BLaER1 treated with 17β-estradiol and CSF1 and Interleukin-3, amounts not matched to agents 10 nM and 100 nM (cell line): ENCODE data around the gene KRABD2.

ENCODE experiments used
- H3K27ac ChIP-seq, 11 experiments: shearing (Covaris generic); formaldehyde crosslinking; 2 replicates each; pipeline ENCODE4 v1.8.1; 2022
- H3K27me3 ChIP-seq, 11 experiments: shearing (Covaris generic); formaldehyde crosslinking; 2 replicates each; pipeline ENCODE4 v1.8.1; 2022
- H3K36me3 ChIP-seq, 11 experiments: shearing (Covaris generic); formaldehyde crosslinking; 2 replicates each; pipeline ENCODE4 v1.8.1; 2022
- H3K4me1 ChIP-seq, 10 experiments: shearing (Covaris generic); formaldehyde crosslinking; 2 replicates each; pipeline ENCODE4 v1.8.1; 2022
- H3K4me2 ChIP-seq, 11 experiments: shearing (Covaris generic); formaldehyde crosslinking; 2 replicates each; pipeline ENCODE4 v1.8.1; 2022
- H3K4me3 ChIP-seq, 10 experiments: shearing (Covaris generic); formaldehyde crosslinking; 2 replicates each; pipeline ENCODE4 v1.8.1; 2022
- H3K9ac ChIP-seq, 11 experiments: shearing (Covaris generic); formaldehyde crosslinking; 2 replicates each; pipeline ENCODE4 v1.8.1; 2022
- H3K9me3 ChIP-seq, 11 experiments: shearing (Covaris generic); formaldehyde crosslinking; replicated peaks in 1 of 11; 2 replicates each; pipeline ENCODE4 v1.8.1; 2022
- H4K20me1 ChIP-seq, 11 experiments: shearing (Covaris generic); formaldehyde crosslinking; 2 replicates each; pipeline ENCODE4 v1.8.1; 2022
- Cebpa-rat ChIP-seq, 11 experiments: shearing (Covaris generic); IDR thresholded peaks; 2 replicates each; pipeline ENCODE4 v1.8.1; 2022

The KRABD2 gene

DNA sequence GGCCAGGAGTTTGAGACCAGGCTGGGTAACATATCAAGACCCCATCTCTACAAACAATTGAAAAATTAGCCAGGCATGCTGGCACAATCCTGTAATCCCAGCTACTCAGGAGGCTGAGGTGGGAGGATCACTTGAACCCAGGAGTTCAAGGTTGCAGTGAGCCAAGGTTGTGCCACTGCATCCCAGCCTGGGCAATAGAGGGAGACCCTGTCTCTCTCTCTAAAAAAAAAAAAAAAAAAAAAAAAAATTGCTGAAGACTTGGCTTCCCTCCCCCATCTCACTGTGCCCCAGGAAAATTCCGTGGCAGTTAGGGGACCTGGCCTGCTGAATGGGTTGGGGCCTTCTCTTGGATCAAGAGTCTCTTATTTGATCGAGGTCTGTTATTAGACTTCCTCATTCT, 37.0 kb downstream of the KRABD2 start, which contains the start of gene ODF4:
ODF4 (plus strand) TSS at position 301 of the 400 bp plus-strand sequence. CDS start 212 bp downstream, outside the sequence.
- no peaks in the 10 kb centered on the region for H4K20me1 ChIP-seq
- peaks cover 0 to 8% (median 2%) of the 10 kb centered on the region in 10 experiments; a peak in 3 of 20 replicates for H3K4me1 ChIP-seq
- no peak for TF ChIP-seq Cebpa-rat (IDR thresholded peaks at IDR 0.05)
- H3K4me3 ChIP-seq, result no peak within 1 kb of the TSS
- no peak within 1 kb of the TSS for H3K27ac ChIP-seq
- no peak within 1 kb of the TSS for H3K9ac ChIP-seq
- no peak within 1 kb of the TSS for H3K4me2 ChIP-seq
- H3K9me3 ChIP-seq, result no peaks in the 10 kb centered on the region
- H3K27me3 ChIP-seq, result no peaks in the 10 kb centered on the region
- H3K36me3 ChIP-seq, result no peaks in the 10 kb centered on the region

GRCh38 chr17:8338753-8339140, 37.8 kb downstream of the KRABD2 start:
- Histone ChIP-seq H4K20me1 (no peaks in the 10 kb centered on the region), H3K27me3 (no peaks in the 10 kb centered on the region), H3K9me3 (no peaks in the 10 kb centered on the region), H3K4me2 (no peak overlapping the region), H3K36me3 (no peaks in the 10 kb centered on the region), H3K4me1 (peaks cover 0 to 8% (median 2%) of the 10 kb centered on the region in 10 experiments; a peak in 3 of 20 replicates), H3K4me3 (no peak overlapping the region), H3K9ac (no peak overlapping the region), H3K27ac (no peak overlapping the region)
- TF ChIP-seq Cebpa-rat (IDR thresholded peaks at IDR 0.05), result no peak

GRCh38 chr17:8337802-8338752, 38.4 kb downstream of the KRABD2 start:
- Histone ChIP-seq H3K27me3 (no peaks in the 10 kb centered on the region), H3K27ac (no peak overlapping the region), H3K4me1 (peaks cover 0 to 8% (median 2%) of the 10 kb centered on the region in 10 experiments; a peak in 3 of 20 replicates), H3K4me2 (peak overlapping the region in 4 of 11 experiments; percentile 1 to 36 (median 26); a peak in 7 of 22 replicates), H3K4me3 (no peak overlapping the region), H3K36me3 (no peaks in the 10 kb centered on the region), H4K20me1 (no peaks in the 10 kb centered on the region), H3K9me3 (no peaks in the 10 kb centered on the region), H3K9ac (no peak overlapping the region)
- no peak for TF ChIP-seq Cebpa-rat (IDR thresholded peaks at IDR 0.05)

- Histone ChIP-seq H3K27ac (no peak overlapping the region), H3K4me3 (no peak overlapping the region), H3K4me1 (peaks cover 0 to 7% (median 2%) of the 10 kb centered on the region in 10 experiments; a peak in 3 of 20 replicates), H3K4me2 (no peak overlapping the region), H3K36me3 (no peaks in the 10 kb centered on the region), H4K20me1 (no peaks in the 10 kb centered on the region), H3K9me3 (no peaks in the 10 kb centered on the region), H3K9ac (no peak overlapping the region), H3K27me3 (peaks cover 0 to 6% (median 1%) of the 10 kb centered on the region in 11 experiments; a peak in 14 of 22 replicates)
- TF ChIP-seq Cebpa-rat (IDR thresholded peaks at IDR 0.05), result no peak
Observed at GRCh38 chr17:8333281-8333680, 43.2 kb downstream of the KRABD2 start.

DNA sequence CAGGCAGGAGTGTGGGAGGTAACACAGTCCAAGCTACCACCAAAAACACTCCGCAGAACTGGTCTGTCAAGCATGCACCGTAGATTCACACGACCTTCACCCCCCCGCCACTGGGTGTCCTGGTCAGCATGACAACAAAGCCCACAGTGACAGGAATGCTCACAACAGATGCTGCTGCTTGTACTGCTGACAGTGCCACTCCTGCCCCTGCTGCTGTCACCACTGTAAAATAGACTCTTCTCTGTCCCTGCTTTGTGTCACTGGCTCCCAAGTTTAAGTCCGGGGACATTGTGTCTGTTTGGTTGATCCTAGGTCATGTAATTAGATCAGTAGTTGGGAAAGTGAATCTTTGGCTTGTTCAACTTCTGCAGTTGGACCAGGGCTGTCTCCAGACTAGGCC, 43.8 kb downstream of the KRABD2 start:
- no peak overlapping the region for H3K4me3 ChIP-seq
- no peaks in the 10 kb centered on the region for H3K36me3 ChIP-seq
- no peak overlapping the region for H3K27ac ChIP-seq
- peaks cover 0 to 3% (median 0%) of the 10 kb centered on the region in 11 experiments; a peak in 2 of 22 replicates for H3K9me3 ChIP-seq
- H4K20me1 ChIP-seq, result no peaks in the 10 kb centered on the region
- peaks cover 5 to 12% (median 7%) of the 10 kb centered on the region in 11 experiments for H3K27me3 ChIP-seq
- no peak overlapping the region for H3K4me2 ChIP-seq
- H3K4me1 ChIP-seq, result peaks cover 0 to under 1% (median 0%) of the 10 kb centered on the region in 10 experiments; a peak in 1 of 20 replicates
- no peak for TF ChIP-seq Cebpa-rat (IDR thresholded peaks at IDR 0.05)
- H3K9ac ChIP-seq, result no peak overlapping the region

- Histone ChIP-seq H3K27me3 (peaks cover 11 to 18% (median 13%) of the 10 kb centered on the region in 11 experiments), H3K27ac (no peak overlapping the region), H3K4me1 (peaks cover 2 to 4% (median 3%) of the 10 kb centered on the region in 10 experiments; a peak in 18 of 20 replicates), H3K9ac (no peak overlapping the region), H3K4me2 (no peak overlapping the region), H3K4me3 (no peak overlapping the region), H3K36me3 (no peaks in the 10 kb centered on the region), H4K20me1 (no peaks in the 10 kb centered on the region), H3K9me3 (peaks cover 0 to 4% (median 0%) of the 10 kb centered on the region in 11 experiments; a peak in 2 of 22 replicates)
- TF ChIP-seq Cebpa-rat (IDR thresholded peaks at IDR 0.05), result no peak
Observed at GRCh38 chr17:8332128-8332527, 44.4 kb downstream of the KRABD2 start.

- H3K36me3 ChIP-seq, result no peaks in the 10 kb centered on the region
- peak overlapping the region in 1 of 11 experiments; percentile 2; a peak in 2 of 22 replicates for H3K27ac ChIP-seq
- H3K4me1 ChIP-seq, result peaks cover 17 to 34% (median 25%) of the 10 kb centered on the region in 10 experiments; a peak in 19 of 20 replicates
- H4K20me1 ChIP-seq, result no peaks in the 10 kb centered on the region
- H3K4me2 ChIP-seq, result peak overlapping the region; percentile 71 to 97 (median 79)
- H3K9me3 ChIP-seq, result peaks cover 0 to 4% (median 0%) of the 10 kb centered on the region in 11 experiments; a peak in 2 of 22 replicates
- peak overlapping the region in 10 of 11 experiments; percentile 11 to 60 (median 43); a peak in 15 of 22 replicates for H3K9ac ChIP-seq
- H3K4me3 ChIP-seq, result peak overlapping the region in 9 of 10 experiments; percentile 30 to 61 (median 48); a peak in 18 of 20 replicates
- peaks cover 29 to 47% (median 35%) of the 10 kb centered on the region in 11 experiments for H3K27me3 ChIP-seq
- TF ChIP-seq Cebpa-rat (IDR thresholded peaks at IDR 0.05), result no peak
Observed at GRCh38 chr17:8327303-8327649, 49.2 kb downstream of the KRABD2 start.
